SK-N-DZ (cell line): Measurements from ENCODE around the gene ELOVL7. TPM values are rescaled to one million over a fixed set of nuclear protein-coding genes. Genes with fewer than 3 reads are reported as not detected.
A peak's percentile ranks its signal among the peaks of the same experiment; 100 is the strongest.
"Not testable (repeated sequence)": the region's sequence is repeated elsewhere in the genome, so short reads cannot be mapped to it uniquely, and the experiment has no call there.

Source experiments
- DNase-seq: peaks from one replicate; pipeline ENCODE4 v3.0.0-alpha.2; 2015; ENCODE audit warnings: low spot score
- polyA plus RNA-seq, 2 experiments: library from polyadenylated mRNA; depleted of rRNA; stranded (reverse); fragments of >200 nt; gene quantifications; 2 replicates each; pipeline ENCODE4 v1.2.3, GENCODE V29; 2014

ELOVL7 gene
- 1.6 and 2.8 TPM in 2 replicates for polyA plus RNA-seq (2014; cell fraction: cytosol; rRNA removed)
- polyA plus RNA-seq (2014; cell fraction: nucleus; rRNA removed) = 1.4 and 3.2 TPM in 2 replicates

GRCh38 chr5:60843936-60844905, at the start of gene ELOVL7:
ELOVL7 (minus strand) TSS chr5:60844269; CDS start chr5:60787397, 56,872 bp downstream.
- peak; percentile 59 for DNase-seq

GRCh38 chr5:60893521-60893920, 49.5 kb upstream of the ELOVL7 start:
- DNase-seq = no peak

- DNase-seq = no peak
These were observed 47.6 kb upstream of the ELOVL7 start for GRCh38 chr5:60891667-60892066.

GRCh38 chr5:60888359-60889061, 44.4 kb upstream of the ELOVL7 start:
- no peak for DNase-seq

- DNase-seq = no peak
These were observed 43.7 kb upstream of the ELOVL7 start for GRCh38 chr5:60887746-60888145.

- no peak for DNase-seq
These were observed 43.0 kb upstream of the ELOVL7 start for GRCh38 chr5:60887096-60887495.

GRCh38 chr5:60886158-60886557, 42.1 kb upstream of the ELOVL7 start:
- no peak for DNase-seq

GRCh38 chr5:60883229-60883628, 39.2 kb upstream of the ELOVL7 start:
- no peak for DNase-seq

- no peak for DNase-seq
These were observed 28.8 kb upstream of the ELOVL7 start for GRCh38 chr5:60872892-60873291.

- no peak for DNase-seq
These were observed 26.8 kb upstream of the ELOVL7 start for GRCh38 chr5:60870857-60871256.

GRCh38 chr5:60860572-60860971, 16.5 kb upstream of the ELOVL7 start:
- not testable (repeated sequence) for DNase-seq

- no peak for DNase-seq
These were observed 12.0 kb upstream of the ELOVL7 start for GRCh38 chr5:60856066-60856465.

GRCh38 chr5:60852940-60853339, 8.9 kb upstream of the ELOVL7 start:
- no peak for DNase-seq

GRCh38 chr5:60852317-60852716, 8.2 kb upstream of the ELOVL7 start:
- DNase-seq = no peak

GRCh38 chr5:60851626-60852025, 7.6 kb upstream of the ELOVL7 start:
- no peak for DNase-seq

GRCh38 chr5:60846298-60846697, 2.2 kb upstream of the ELOVL7 start:
- DNase-seq = no peak

GRCh38 chr5:60843386-60843935, 608 bp downstream of the ELOVL7 start:
- DNase-seq = no peak

GRCh38 chr5:60842871-60843385, 1.1 kb downstream of the ELOVL7 start:
- DNase-seq = no peak

GRCh38 chr5:60841361-60841760, 2.7 kb downstream of the ELOVL7 start:
- DNase-seq = no peak

- no peak for DNase-seq
These were observed 7.9 kb downstream of the ELOVL7 start for GRCh38 chr5:60836131-60836530.

GRCh38 chr5:60835554-60835953, 8.5 kb downstream of the ELOVL7 start:
- DNase-seq = no peak

- no peak for DNase-seq
These were observed 10.5 kb downstream of the ELOVL7 start for GRCh38 chr5:60833520-60833919.
